AG04450 (cell line): ENCODE data around the gene TLE3. TPM values are rescaled to one million over a fixed set of nuclear protein-coding genes. Genes with fewer than 3 reads are reported as not detected.

Experiments used
- CTCF ChIA-PET: fragments of 300-600, 350-600 bp; formaldehyde crosslinking; extraction: SDS; loops from one replicate; lab custom pipeline; 2022; ENCODE audit warnings: antibody characterized with exemption, inconsistent platforms; lab: Charles Lee
- POLR2A ChIA-PET: fragments of 350-600 bp; formaldehyde crosslinking; extraction: SDS; loops from one replicate; lab custom pipeline; 2021; ENCODE audit warnings: antibody characterized with exemption, inconsistent platforms; lab: Yijun Ruan, JAX
- DNase-seq: peaks from one replicate; pipeline ENCODE4 v3.0.0-alpha.2; 2011; ENCODE audit warnings: low read depth, low spot score
- H3K27ac ChIP-seq: one replicate; pipeline ENCODE4 v1.5.1; 2012; ENCODE audit warnings: low read depth, low read length, control low read depth
- H3K27me3 ChIP-seq: one replicate; pipeline ENCODE4 v1.6.0; 2012; ENCODE audit warnings: low read length; ENCODE audit not compliant: control insufficient read depth, insufficient read depth
- H3K4me3 ChIP-seq: 2 replicates; pipeline ENCODE4 v1.5.1; 2011; ENCODE audit warnings: mild to moderate bottlenecking, low read depth, low read length, control low read depth
- H3K9me3 ChIP-seq: 2 replicates; pipeline ENCODE4 v1.5.1; 2012; ENCODE audit warnings: low read length; ENCODE audit not compliant: control insufficient read depth, insufficient read depth
- polyA plus RNA-seq: library from polyadenylated mRNA; depleted of rRNA; stranded (reverse); fragments of >200 nt; gene quantifications from 2 replicates; pipeline ENCODE4 v1.2.3, GENCODE V29; 2011
- TF ChIP-seq, protein P1 (sequence below): IDR thresholded peaks from 2 replicates; pipeline ENCODE4 v1.5.1; 2011; ENCODE audit warnings: low read depth, low read length, control low read depth, inconsistent platforms

TLE3 gene
- polyA plus RNA-seq, 1 experiment = 7.5 TPM

DNA sequence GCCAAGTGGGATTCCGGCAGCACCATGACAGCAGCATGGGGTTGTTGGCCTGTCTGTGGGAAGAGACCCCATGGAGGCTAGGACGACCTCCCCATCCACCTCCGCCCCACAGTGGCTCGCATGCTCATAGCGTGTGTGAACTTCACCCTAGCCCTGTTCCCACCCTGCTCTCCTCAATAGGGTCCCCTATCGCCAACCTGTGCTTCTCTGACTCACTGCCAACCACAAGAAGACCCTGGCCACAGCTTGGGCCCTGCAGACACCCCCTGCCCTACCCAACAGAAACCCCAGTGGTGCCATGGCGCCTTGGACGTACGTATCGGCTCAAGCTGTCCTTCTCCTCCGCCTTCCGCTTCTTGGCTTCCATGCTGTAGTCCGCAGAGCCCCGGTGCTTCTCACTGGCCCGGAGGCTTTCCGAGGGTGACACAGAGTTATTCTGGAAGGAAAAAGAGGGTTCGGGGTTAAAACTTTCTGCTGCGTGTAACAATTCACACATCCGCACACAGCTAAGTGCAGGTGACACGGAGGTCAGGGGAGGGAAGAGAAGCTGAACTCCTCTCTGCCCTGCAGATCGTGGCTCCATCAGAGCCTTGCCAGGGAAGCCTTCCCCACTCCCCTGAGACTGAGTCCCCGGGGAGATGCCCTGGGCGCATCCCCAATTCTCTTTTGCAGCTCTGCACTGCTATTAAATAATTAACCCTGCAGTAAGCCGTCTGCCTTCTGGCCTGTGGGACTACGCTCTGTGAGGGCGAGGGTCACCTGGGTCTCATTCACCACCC is 37.3 kb downstream of the TLE3 start:
- no peaks in the 10 kb centered on the region for H3K27me3 ChIP-seq
- TF ChIP-seq, protein P1, sequence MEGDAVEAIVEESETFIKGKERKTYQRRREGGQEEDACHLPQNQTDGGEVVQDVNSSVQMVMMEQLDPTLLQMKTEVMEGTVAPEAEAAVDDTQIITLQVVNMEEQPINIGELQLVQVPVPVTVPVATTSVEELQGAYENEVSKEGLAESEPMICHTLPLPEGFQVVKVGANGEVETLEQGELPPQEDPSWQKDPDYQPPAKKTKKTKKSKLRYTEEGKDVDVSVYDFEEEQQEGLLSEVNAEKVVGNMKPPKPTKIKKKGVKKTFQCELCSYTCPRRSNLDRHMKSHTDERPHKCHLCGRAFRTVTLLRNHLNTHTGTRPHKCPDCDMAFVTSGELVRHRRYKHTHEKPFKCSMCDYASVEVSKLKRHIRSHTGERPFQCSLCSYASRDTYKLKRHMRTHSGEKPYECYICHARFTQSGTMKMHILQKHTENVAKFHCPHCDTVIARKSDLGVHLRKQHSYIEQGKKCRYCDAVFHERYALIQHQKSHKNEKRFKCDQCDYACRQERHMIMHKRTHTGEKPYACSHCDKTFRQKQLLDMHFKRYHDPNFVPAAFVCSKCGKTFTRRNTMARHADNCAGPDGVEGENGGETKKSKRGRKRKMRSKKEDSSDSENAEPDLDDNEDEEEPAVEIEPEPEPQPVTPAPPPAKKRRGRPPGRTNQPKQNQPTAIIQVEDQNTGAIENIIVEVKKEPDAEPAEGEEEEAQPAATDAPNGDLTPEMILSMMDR = no peak
- no peaks in the 10 kb centered on the region; the same call in 1 of the 2 replicates for H3K9me3 ChIP-seq
- no peak overlapping the region for H3K27ac ChIP-seq
- no peak overlapping the region for H3K4me3 ChIP-seq
- POLR2A ChIA-PET = no interaction called here
- CTCF ChIA-PET = no interaction called here
- no peak for DNase-seq

DNA sequence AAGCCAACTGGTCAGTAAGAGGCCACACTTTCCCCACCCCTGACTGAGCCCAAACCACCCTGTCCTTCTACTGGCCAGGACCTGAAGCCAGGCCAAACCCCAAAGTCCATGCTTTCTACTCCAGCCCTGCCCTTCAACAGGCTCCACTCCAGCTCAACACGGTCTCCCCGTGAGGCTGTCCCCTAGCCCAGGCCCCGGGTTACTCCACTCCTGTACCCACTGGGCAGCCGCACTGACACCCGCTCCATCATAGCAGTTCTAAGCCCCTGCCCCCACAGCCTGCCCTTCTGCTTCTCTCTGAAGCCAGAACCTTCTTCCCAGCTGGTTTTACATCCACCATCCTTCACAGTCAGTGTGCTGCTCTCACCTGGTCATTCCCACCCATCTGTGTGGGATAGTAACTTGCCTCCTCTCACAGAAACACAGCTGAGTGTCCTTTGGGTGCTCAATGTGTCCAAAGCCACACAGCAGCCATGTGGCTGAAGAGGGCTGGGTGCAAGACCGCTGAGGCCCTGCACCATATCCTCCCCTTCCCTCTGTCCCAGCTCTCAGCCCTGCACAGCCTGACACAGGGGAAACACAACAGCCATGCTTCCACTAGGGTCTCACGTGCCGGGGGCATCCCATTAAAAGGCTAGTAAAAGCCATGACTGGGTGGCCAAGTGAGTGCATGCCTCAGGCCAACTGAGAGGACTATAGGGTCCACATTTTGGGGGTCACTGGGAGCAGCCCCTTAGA is 38.1 kb downstream of the TLE3 start:
- Histone ChIP-seq H3K9me3 (no peaks in the 10 kb centered on the region; the same call in 1 of the 2 replicates), H3K27me3 (no peaks in the 10 kb centered on the region), H3K4me3 (no peak overlapping the region), H3K27ac (no peak overlapping the region)
- DNase-seq = no peak
- ChIA-PET CTCF (no interaction called here), POLR2A (no interaction called here)
- TF ChIP-seq, protein P1 = no peak

DNA sequence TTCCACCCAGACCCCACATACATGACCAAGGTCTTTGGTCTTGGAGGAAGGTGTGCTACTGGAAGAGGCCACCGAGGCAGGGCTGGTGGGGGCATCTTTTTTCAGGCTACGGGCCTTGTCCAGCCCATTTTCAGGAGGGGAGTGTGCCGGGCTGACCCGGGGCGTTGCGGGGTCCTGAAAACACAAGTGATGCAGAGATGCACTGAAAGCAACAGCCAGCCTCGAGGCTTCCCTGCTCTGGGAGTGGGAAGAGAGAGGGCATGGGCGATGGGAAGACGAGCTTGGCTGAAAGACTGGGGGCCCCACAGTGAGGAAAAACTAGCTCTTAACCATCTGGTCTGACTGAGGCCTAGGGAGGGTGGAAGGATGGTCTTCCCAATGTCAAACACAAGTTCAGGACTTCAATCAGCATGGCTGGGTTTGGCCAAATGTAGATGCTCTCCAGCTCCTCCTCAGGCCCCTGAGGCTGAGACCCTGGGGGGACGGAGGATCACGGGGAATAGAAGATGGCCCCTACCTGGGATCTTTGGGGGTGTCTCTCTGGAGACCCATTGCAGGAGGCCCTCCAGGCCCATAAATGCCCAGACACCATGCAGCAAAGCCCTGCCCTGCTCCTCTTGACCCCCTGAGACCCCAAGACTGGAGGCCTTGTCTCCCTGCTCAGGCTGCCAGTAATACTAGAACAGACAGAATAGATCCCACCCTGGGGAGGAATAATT is 38.9 kb downstream of the TLE3 start:
- POLR2A ChIA-PET = no interaction called here
- CTCF ChIA-PET = no interaction called here
- TF ChIP-seq, protein P1 = no peak

DNA sequence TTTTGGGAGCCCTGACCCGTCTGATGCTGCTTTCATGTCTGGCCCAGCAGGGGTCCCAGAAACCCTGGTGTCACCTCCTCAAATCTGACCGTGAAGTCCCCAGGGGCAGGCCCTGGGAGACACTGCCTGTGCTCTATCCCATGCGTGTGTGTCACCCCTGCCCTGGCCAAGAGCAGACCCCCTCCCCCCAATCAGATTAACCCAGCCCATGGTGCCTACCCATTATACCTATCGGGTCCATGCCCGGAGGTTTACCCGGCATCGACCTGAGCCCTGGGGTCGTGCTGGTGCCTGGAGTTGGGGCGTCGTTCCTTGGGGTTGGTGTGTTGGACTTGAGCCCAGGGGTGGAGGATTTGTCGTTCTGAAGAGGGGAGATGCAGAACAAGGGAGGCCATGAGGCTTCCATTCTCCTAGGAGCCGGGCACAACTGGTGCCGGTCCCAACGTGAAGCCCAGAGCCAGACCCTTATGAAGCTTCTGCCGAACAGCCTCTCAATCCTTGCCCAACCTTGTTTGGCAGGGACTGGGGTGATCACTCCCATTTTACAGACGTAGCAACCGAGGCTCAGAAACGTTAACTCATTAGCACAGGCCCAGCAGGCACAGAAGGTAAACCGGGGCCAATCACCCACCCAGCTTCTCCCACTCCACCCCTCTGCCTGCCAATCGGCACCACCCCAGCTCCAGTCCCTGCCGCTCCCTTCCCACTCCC is 39.6 kb downstream of the TLE3 start:
- ChIA-PET CTCF (no interaction called here), POLR2A (no interaction called here)
- DNase-seq = no peak
- no peak overlapping the region for H3K4me3 ChIP-seq
- no peaks in the 10 kb centered on the region; the same call in 1 of the 2 replicates for H3K9me3 ChIP-seq
- no peaks in the 10 kb centered on the region for H3K27me3 ChIP-seq
- TF ChIP-seq, protein P1 = no peak
- H3K27ac ChIP-seq = no peak overlapping the region

More for the DNA sequence above, 38.9 kb downstream of the TLE3 start:
- no peak overlapping the region for H3K27ac ChIP-seq
- H3K4me3 ChIP-seq = no peak overlapping the region
- no peaks in the 10 kb centered on the region for H3K27me3 ChIP-seq
- DNase-seq = no peak
- no peaks in the 10 kb centered on the region; the same call in 1 of the 2 replicates for H3K9me3 ChIP-seq
